ENCODE data around the gene WWOX.

The WWOX gene

GRCh38 chr16:79150632-79151310, 1051.3 kb downstream of the WWOX start:
- TF ChIP-seq CTCF (IDR thresholded peaks at IDR 0.05; ENCODE audit: control insufficient read depth, insufficient read depth, low read depth, low read length, missing control alignments), result no peak

GRCh38 chr16:79154086-79154485, 1054.6 kb downstream of the WWOX start:
- H3K4me3 ChIP-seq (ENCODE audit: control insufficient read depth, low read depth, low read length), result no peak overlapping the region
- TF ChIP-seq CTCF (IDR thresholded peaks at IDR 0.05; ENCODE audit: control insufficient read depth, insufficient read depth, low read depth, low read length, missing control alignments), result no peak
- DNase-seq (ENCODE audit: low read depth), result no peak

More at GRCh38 chr16:79150632-79151310, 1051.3 kb downstream of the WWOX start:
- no peak overlapping the region for H3K4me3 ChIP-seq (ENCODE audit: control insufficient read depth, low read depth, low read length)
- DNase-seq (ENCODE audit: low read depth), result no peak

GRCh38 chr16:79155471-79155870, 1056.0 kb downstream of the WWOX start:
- no peak overlapping the region for H3K4me3 ChIP-seq (ENCODE audit: control insufficient read depth, low read depth, low read length)
- no peak for DNase-seq (ENCODE audit: low read depth)
- no peak for TF ChIP-seq CTCF (IDR thresholded peaks at IDR 0.05; ENCODE audit: control insufficient read depth, insufficient read depth, low read depth, low read length, missing control alignments)

GRCh38 chr16:79155904-79156303, 1056.5 kb downstream of the WWOX start:
- no peak for TF ChIP-seq CTCF (IDR thresholded peaks at IDR 0.05; ENCODE audit: control insufficient read depth, insufficient read depth, low read depth, low read length, missing control alignments)
- DNase-seq (ENCODE audit: low read depth), result no peak
- no peak overlapping the region for H3K4me3 ChIP-seq (ENCODE audit: control insufficient read depth, low read depth, low read length)

- TF ChIP-seq CTCF (IDR thresholded peaks at IDR 0.05; ENCODE audit: control insufficient read depth, insufficient read depth, low read depth, low read length, missing control alignments), result no peak
- no peak overlapping the region for H3K4me3 ChIP-seq (ENCODE audit: control insufficient read depth, low read depth, low read length)
- DNase-seq (ENCODE audit: low read depth), result no peak
Observed at GRCh38 chr16:79156761-79157160, 1057.3 kb downstream of the WWOX start.

GRCh38 chr16:79158337-79158736, 1058.9 kb downstream of the WWOX start:
- no peak for TF ChIP-seq CTCF (IDR thresholded peaks at IDR 0.05; ENCODE audit: control insufficient read depth, insufficient read depth, low read depth, low read length, missing control alignments)
- DNase-seq (ENCODE audit: low read depth), result no peak
- no peak overlapping the region for H3K4me3 ChIP-seq (ENCODE audit: control insufficient read depth, low read depth, low read length)
